Inferior parietal cortex (tissue), 1 donor: ENCODE measurements around the gene MYO19.
"Not testable (repeated sequence)": the region's sequence is repeated elsewhere in the genome, so short reads cannot be mapped to it uniquely, and the experiment has no call there.

Source experiments
- DNase-seq: peaks from one replicate; pipeline ENCODE4 v3.0.0-alpha.2; 2016; ENCODE audit errors: extremely low spot score

Gene MYO19

DNA sequence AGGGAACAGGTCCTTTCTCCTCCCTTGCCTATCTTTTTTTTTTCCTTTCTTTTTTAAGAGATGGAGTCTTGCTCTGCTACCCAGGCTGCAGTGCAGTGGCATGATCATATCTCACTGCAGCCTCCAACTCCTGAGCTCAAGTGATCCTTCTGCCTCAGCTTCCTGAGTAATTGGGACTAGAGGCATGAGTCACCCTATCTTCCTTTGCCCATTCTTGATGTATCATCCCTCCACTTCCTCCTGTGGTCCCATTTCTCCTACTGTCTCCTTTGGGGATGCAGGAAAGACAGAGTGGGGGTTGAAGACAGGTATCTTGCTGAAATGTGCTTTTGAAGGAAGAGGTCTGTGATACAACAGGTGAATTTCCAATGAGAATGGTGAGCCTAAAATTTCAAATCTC is 5.5 kb downstream of the MYO19 start:
- DNase-seq: no peak

DNA sequence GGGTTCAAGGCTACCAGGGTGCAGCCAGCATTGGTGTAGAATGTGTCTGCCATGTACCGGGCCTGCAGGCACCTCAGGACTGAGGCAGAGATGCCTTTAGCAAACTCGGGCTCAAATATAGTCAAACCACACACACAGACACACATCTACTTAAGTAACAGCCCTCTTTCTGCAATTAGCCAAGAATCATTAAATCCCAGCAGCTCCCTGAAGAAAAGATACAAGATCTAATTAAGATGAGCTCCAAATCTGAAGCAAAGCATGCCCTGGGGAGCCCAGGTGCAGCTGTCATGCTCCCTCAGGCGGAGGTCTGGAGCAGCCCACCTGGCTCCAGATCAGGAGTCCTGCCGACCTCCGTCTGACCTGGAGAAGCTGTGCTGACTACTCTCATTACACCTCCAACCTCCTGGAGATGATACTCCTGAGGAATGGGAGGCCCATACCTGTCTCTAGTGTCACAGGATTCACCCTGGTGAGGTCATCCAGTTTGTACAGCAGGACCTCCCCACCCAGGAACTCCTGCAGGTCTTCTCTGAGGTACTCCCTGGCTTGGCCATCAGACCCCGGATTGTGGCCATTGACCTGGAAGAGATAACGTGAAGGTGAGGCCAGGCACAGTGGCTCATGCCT is 6.9 kb downstream of the MYO19 start:
- no peak for DNase-seq

GRCh38 chr17:36525888-36526287 is 8.8 kb downstream of the MYO19 start:
- DNase-seq: no peak

DNA sequence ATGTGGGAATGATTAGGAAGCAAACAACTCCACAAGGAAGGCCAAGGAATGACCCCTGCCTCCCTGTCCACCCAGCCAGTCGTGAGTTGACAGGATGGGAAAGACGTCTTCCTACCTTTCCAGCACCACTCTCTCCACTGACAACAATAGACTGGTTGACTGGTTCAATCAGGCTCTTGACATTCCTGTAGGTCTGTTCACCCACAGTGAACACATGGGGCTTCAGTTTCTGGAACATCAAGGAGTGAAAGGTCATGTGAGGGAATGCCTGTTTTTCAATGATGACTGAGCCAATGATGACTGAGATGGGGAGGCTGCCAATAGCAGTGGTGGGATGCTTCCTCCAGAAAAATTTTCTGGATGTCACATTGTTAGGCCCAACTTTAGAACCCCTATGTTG is 9.6 kb downstream of the MYO19 start:
- DNase-seq: no peak

- no peak for DNase-seq
Measured at GRCh38 chr17:36524428-36524876, 10.2 kb downstream of the MYO19 start.

DNA sequence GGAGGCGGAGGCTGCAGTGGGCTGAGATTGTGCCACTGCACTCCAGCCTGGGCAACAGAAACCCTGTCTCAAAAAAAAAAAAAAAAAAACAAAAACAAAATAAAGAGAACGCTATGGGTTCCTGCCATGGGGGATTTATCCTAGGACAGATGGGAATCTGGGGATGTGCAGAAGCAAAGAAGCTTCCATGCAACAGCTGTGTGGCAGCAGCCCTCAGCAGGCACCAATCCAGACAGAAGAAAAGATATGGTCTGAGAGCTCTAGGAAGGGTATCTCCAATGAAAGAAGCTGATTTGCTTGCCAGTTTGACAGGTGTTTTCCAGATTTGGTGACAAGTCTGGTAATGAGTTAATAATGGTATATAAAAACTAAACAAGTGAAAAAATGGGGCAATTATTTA is 11.6 kb downstream of the MYO19 start:
- DNase-seq: no peak

DNA sequence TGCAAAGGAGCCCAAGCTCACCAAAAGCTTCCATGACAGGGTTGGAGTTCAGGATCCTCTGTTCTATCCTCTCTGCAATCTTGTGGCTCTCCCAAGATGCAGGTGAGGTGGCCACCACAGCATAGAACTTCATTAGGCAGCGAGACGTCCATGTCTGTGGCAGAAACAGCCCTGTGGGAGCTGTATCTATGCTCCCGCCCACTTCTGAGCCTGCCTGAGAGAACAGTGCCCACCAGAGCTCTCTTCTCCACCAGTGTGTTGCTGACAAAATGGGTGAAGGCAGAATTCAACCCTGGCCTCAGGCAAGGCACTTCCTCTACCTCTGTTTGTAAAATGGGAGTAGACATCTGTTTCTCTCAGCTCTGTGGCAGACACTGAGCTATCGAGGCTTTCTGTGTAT is 18.8 kb downstream of the MYO19 start:
- no peak for DNase-seq

DNA sequence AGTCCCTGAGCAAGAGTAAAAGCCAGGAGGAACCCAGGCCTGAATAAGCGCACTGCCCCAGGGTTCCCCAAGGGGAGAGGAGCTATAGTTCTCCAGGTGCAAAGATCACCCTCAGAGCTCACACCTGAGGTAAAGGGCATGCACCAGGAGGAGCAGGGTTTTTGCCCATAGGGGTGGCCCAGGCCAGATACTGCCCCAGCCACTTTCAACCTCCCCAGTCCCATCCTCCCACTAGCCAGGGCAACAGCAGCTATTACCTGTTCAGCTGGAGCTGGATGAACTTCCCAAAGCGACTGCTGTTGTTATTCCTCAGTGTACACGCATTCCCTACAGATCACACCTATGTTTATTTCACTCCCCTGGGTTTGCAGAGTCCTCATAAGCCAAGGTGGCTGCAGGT is 19.8 kb downstream of the MYO19 start:
- DNase-seq: no peak

DNA sequence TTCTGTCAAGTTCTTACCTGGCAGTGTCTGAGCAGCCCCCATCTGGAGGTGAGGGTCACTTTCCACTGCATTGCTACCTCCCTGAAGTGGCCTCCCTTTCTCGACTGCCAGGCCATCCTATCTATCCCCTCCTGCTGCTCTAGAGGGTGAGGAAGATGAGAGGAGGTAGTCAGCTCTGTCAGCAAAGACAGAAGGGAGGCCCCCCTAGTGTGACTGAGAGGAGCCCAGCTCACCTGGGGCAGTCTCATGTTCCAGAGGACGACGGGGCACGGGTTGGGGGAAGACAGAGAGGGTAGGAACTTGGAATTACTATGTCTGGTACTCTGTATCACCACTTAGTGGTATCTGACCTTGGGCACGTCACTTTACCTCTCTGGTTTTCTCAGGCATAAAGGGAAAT is 22.0 kb downstream of the MYO19 start:
- no peak for DNase-seq

DNA sequence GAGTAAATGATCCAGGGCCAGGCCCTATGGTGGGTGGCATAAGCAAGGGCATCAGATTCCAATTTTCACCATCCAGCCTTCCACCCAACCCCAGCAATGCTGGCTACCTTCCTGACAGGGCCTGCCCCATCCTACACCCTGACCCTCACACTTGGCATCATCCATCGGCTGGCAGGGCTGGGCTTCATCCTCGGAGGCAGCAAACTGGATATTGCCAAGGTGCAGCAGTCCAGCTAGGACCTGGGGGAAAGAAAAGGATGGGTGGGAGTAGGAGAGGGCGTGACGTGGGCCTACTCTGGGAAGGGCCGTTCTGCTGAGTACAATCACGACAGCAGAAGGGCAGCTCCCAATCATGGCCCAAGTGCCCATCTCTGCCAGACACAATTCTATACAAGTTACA is 23.5 kb downstream of the MYO19 start:
- no peak for DNase-seq

DNA sequence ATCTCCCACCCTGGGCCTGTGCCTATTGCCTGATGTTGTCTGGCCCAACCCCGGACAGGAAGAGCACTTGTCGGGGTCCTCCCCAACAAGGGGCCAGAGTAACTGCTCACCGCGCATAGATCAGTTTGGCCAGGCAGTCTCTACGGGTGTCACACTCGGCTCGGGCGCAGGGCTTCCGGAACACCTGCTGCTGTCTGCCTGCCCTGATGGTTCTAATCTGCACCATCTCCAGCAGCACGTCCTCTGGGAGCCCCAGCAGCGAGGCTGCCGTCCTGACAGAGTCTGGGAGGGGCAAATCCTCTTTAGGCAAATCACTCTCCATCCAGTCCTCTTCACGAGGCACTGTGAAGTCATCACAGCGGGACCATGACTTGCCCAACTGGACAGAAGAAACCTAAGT is 24.0 kb downstream of the MYO19 start:
- no peak for DNase-seq

DNA sequence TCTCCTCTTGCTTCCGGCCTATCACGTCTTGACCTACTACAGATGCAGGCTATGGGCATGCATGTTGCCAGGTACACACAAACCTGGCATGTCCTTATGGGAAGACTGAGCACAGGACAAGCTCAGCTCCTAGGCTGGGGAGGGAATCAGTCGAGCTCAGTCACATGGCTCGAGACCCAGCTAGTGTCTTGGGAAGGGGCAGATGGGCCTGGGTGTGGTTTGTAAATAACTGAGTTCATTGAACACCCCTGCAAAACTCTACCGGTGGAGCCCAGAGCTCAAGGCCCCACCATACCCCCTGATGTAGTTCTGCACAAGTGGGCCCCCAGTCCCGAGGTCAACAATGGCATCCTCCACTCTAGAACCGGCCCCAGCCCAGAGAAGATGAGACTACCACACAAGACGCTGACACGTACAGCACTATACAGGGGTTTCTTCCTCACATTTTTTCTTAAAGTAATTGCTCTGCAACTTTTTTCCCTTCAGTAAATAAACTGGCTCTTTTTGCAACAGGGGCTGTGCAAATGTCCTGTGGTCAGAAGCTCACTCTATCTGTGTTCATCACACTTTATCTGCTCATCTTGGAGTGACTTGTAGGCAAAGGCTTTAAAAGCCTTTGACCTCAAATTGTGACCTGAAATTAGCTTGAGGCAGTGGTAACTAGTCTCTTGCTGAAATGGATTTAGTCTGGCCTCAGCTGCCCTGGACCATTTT is 25.2 kb downstream of the MYO19 start:
- DNase-seq: no peak

GRCh38 chr17:36508439-36508838 is 26.2 kb downstream of the MYO19 start:
- DNase-seq: not testable (repeated sequence)

DNA sequence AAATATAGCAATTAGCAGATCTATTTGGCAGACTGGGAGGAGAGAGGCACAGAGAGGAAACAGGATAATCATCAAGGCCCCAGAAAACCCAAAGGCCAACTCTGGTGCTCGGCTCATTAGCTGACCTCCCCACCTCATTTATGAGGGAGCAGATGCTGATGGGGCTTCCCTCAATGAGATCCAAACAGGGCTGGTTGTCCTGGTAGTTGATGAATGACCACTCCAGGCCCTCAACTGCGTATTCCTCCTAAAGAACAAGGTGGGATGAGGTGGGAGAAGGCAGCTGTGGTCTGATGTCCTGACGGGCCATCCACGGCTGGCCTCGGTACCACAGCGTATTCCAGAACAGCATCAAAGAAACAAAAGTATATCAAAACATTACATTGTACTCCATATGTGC is 27.4 kb downstream of the MYO19 start:
- no peak for DNase-seq

- no peak for DNase-seq
Measured at GRCh38 chr17:36506831-36507230, 27.8 kb downstream of the MYO19 start.

DNA sequence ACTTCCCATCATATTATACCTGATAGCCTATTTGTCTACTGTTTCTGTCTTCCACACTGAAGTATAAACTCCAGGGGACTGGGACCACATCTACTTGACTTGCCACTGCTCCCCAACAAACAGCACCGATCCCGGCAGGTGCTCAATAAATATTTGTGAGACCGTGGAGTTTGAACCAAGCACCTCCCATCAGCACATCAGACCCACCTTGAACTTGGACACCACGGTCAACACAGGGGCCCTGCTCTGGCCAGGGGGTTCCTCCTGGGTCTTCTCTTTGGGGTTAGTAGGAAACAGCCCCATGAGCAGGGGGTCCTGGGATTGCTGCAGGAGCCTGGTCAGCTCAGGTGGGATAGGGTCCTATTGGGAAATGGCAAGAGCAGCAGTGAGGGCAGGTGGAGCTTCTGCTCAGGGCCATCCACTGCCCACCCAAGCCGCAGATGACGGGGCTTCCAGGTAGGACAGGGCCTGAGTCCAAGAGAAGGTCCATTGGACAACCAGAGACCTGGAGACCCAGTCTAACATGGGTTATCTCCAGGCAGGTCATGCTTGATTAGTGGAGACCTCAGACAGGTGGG is 28.3 kb downstream of the MYO19 start:
- no peak for DNase-seq

GRCh38 chr17:36505171-36505570 is 29.5 kb downstream of the MYO19 start:
- no peak for DNase-seq

GRCh38 chr17:36504156-36504545 is 30.5 kb downstream of the MYO19 start:
- no peak for DNase-seq

GRCh38 chr17:36503456-36504155 is 31.1 kb downstream of the MYO19 start:
- DNase-seq: no peak

- DNase-seq: no peak
Measured at GRCh38 chr17:36501963-36502362, 32.7 kb downstream of the MYO19 start.

DNA sequence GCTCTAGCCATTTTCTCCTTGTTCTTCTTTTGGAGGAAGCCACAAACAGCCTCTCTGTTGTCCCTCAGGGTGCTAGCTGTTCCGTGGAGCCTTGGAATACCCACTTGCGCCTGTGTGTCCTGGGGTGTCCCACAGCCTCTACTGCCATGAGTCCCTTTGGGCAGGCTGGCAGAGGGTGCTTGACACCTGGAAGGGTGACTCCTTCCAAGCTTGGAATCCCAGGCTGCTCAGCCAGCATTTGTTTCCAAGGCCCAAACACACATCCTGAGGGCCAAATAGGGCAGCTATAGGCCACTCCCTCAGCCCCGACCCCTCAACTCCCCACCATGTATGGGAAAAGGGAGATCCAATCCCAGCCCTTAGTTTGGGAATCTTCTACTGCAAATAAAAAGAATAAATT is 33.3 kb downstream of the MYO19 start:
- no peak for DNase-seq

DNA sequence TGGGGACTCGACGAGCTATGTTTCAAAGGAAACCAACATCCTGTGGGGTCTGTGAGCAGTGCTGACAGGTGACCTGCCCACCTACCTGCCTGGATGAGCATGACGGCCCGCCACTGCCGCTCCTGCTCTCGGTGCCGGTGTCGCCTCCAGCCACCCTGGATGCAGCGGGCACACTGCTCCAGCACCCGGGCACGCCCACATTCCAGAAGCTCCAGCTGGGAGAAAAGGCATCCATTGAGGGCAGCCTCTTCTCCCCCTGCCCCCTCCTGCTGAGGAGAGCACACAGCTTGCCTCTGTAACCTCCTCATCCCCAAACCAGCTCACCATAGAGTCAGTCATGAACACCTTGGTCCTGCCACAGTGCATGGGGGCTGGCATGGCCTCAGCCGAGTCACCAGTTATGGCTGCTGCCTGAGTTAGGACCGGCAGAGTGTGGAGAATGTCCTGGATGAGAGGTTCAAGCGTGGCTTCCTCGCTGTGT is 33.9 kb downstream of the MYO19 start:
- DNase-seq: no peak
